ENCODE results near the gene ACTRT2. TPM values are rescaled to one million over a fixed set of nuclear protein-coding genes. Genes with fewer than 3 reads are reported as not detected.

Gene ACTRT2
- total RNA-seq, 4 donors from 2014 or later = not detected

- intact Hi-C loops (cut with DNase I) = no loop called here
- Histone ChIP-seq H3K4me1 (no peaks in the 10 kb centered on the region), H3K9me3 (no peaks in the 10 kb centered on the region), H3K27ac (replicated peaks in 1 of 4) (no peak overlapping the region), H3K4me3 (no peak overlapping the region), H3K27me3 (peaks cover 0 to 64% (median 3%) of the 10 kb centered on the region in 4 donors), H3K36me3 (no peaks in the 10 kb centered on the region)
- TF ChIP-seq POLR2AphosphoS5 (IDR thresholded peaks at IDR 0.05) (no peak), POLR2A (IDR thresholded peaks at IDR 0.05; ENCODE audit: low read depth) (no peak), CTCF (IDR thresholded peaks at IDR 0.05) (no peak), EP300 (IDR thresholded peaks at IDR 0.05) (no peak)
- WGBS = no CpG with 5 or more reads among the region's 11 CpGs
- DNase-seq (ENCODE audit: extremely low spot score) = no peak
These were observed 2.2 kb upstream of the ACTRT2 start for GRCh38 chr1:3019007-3019515.

GRCh38 chr1:3019516-3020051 is 1.7 kb upstream of the ACTRT2 start:
- no peak for DNase-seq (ENCODE audit: extremely low spot score)
- no peaks in the 10 kb centered on the region for H3K36me3 ChIP-seq
- no peaks in the 10 kb centered on the region for H3K4me1 ChIP-seq
- intact Hi-C loops (cut with DNase I) = no loop called here
- 90% methylated on average over 22 of the region's 24 CpGs for WGBS
- H3K4me3 ChIP-seq = no peak overlapping the region
- peaks cover 0 to 59% (median under 1%) of the 10 kb centered on the region in 4 donors for H3K27me3 ChIP-seq
- TF ChIP-seq CTCF (IDR thresholded peaks at IDR 0.05) (no peak), EP300 (IDR thresholded peaks at IDR 0.05) (no peak), POLR2AphosphoS5 (IDR thresholded peaks at IDR 0.05) (no peak), POLR2A (IDR thresholded peaks at IDR 0.05; ENCODE audit: low read depth) (no peak)
- no peak overlapping the region for H3K27ac ChIP-seq (replicated peaks in 1 of 4)
- H3K9me3 ChIP-seq = no peaks in the 10 kb centered on the region

- Histone ChIP-seq H3K36me3 (no peaks in the 10 kb centered on the region), H3K4me1 (no peaks in the 10 kb centered on the region), H3K4me3 (no peak overlapping the region), H3K27me3 (peaks cover 0 to 51% (median 0%) of the 10 kb centered on the region in 4 donors), H3K27ac (replicated peaks in 1 of 4) (no peak overlapping the region), H3K9me3 (no peaks in the 10 kb centered on the region)
- WGBS = 92% methylated on average over 12 of the region's 12 CpGs
- no peak for DNase-seq (ENCODE audit: extremely low spot score)
- no peak for TF ChIP-seq POLR2AphosphoS5 (IDR thresholded peaks at IDR 0.05)
- intact Hi-C loops (cut with DNase I) = no loop called here
These were observed 881 bp upstream of the ACTRT2 start for GRCh38 chr1:3020263-3020909.

GRCh38 chr1:3021801-3022401 is 634 bp downstream of the ACTRT2 start:
- no peak overlapping the region for H3K27ac ChIP-seq (replicated peaks in 1 of 4)
- H3K4me1 ChIP-seq = no peaks in the 10 kb centered on the region
- no peak for DNase-seq (ENCODE audit: extremely low spot score)
- H3K9me3 ChIP-seq = no peaks in the 10 kb centered on the region
- H3K36me3 ChIP-seq = no peaks in the 10 kb centered on the region
- 90% methylated on average over 5 of the region's 28 CpGs for WGBS
- TF ChIP-seq POLR2AphosphoS5 (IDR thresholded peaks at IDR 0.05) = no peak
- TF ChIP-seq CTCF (IDR thresholded peaks at IDR 0.05) = no peak
- TF ChIP-seq POLR2A (IDR thresholded peaks at IDR 0.05; ENCODE audit: low read depth) = no peak
- no peak for TF ChIP-seq EP300 (IDR thresholded peaks at IDR 0.05)
- intact Hi-C loops (cut with DNase I) = no loop called here
- H3K27me3 ChIP-seq = peaks cover 0 to 39% (median 0%) of the 10 kb centered on the region in 4 donors
- no peak overlapping the region for H3K4me3 ChIP-seq

- intact Hi-C loops (cut with DNase I) = no loop called here
- no peak overlapping the region for H3K4me3 ChIP-seq
- H3K36me3 ChIP-seq = no peaks in the 10 kb centered on the region
- H3K9me3 ChIP-seq = no peaks in the 10 kb centered on the region
- 92% methylated on average over 14 of the region's 18 CpGs for WGBS
- DNase-seq (ENCODE audit: extremely low spot score) = no peak
- TF ChIP-seq POLR2A (IDR thresholded peaks at IDR 0.05; ENCODE audit: low read depth) (no peak), EP300 (IDR thresholded peaks at IDR 0.05) (no peak), POLR2AphosphoS5 (IDR thresholded peaks at IDR 0.05) (no peak), CTCF (IDR thresholded peaks at IDR 0.05) (no peak)
- H3K27me3 ChIP-seq = peaks cover 0 to 39% (median 0%) of the 10 kb centered on the region in 4 donors
- H3K4me1 ChIP-seq = no peaks in the 10 kb centered on the region
- no peak overlapping the region for H3K27ac ChIP-seq (replicated peaks in 1 of 4)
These were observed 1.3 kb downstream of the ACTRT2 start for GRCh38 chr1:3022511-3022973.

Measured in esophagus muscularis mucosa (tissue), 4 donors.